VCaP (cell line): ENCODE results near the gene XYLT1.
"Not testable (repeated sequence)": the region's sequence is repeated elsewhere in the genome, so short reads cannot be mapped to it uniquely, and the experiment has no call there.

Source experiments
- H3K27ac ChIP-seq: fragments of 450-650 bp; 2 replicates; pipeline ENCODE4 v1.5.1; 2017
- CTCF ChIP-seq: fragments of 450-650 bp; conservative IDR thresholded peaks from 2 replicates; pipeline ENCODE4 v1.5.1; 2017; ENCODE audit warnings: mild to moderate bottlenecking, moderate library complexity

XYLT1 gene

GRCh38 chr16:17343028-17343427 lies 127.7 kb downstream of the XYLT1 start:
- H3K27ac ChIP-seq = no peak overlapping the region
- no peak for TF ChIP-seq CTCF

- TF ChIP-seq CTCF = no peak
These were observed 128.7 kb downstream of the XYLT1 start for GRCh38 chr16:17342031-17342430.

GRCh38 chr16:17340804-17341203 lies 130.0 kb downstream of the XYLT1 start:
- peak overlapping the region; percentile 40; the same call in 1 of the 2 replicates for H3K27ac ChIP-seq
- TF ChIP-seq CTCF = no peak

More at GRCh38 chr16:17342031-17342430, 128.7 kb downstream of the XYLT1 start:
- peak overlapping the region; percentile 40; the same call in 1 of the 2 replicates for H3K27ac ChIP-seq

DNA sequence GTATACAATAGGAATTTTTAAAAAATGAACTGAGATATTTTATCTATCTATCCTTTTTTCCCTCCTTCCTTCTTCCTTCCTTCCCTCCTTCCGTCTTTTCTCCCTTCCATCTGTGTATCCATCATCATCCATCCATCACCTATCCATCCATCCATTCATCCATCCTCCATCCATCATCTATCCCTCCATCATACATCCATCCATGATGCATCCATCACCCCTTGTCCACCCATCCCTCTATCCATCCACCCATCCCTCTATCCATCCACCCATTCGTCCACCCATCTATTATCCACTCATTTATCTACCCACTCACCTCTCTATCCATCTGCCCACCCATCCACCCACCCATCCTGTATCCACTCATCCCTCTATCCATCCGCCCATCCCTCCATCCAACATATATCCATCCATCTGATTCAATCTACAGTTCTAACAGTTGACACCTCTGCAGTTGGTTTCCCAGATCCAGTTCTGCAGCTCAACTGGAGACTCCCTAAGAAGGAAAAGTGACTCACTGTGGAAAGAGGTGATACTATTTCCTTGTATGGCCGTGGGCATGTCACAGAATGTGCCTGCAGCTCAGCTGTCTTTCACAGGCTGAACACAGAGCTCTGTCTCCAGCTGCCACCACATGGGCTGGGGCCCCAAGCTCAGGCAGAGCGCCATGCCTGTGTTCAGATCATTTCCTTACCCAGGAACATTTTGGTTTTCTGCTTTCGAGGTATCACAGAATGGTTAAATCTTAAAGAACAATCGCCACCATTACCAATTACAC lies 130.8 kb downstream of the XYLT1 start:
- no peak for TF ChIP-seq CTCF
- H3K27ac ChIP-seq = no peak overlapping the region

DNA sequence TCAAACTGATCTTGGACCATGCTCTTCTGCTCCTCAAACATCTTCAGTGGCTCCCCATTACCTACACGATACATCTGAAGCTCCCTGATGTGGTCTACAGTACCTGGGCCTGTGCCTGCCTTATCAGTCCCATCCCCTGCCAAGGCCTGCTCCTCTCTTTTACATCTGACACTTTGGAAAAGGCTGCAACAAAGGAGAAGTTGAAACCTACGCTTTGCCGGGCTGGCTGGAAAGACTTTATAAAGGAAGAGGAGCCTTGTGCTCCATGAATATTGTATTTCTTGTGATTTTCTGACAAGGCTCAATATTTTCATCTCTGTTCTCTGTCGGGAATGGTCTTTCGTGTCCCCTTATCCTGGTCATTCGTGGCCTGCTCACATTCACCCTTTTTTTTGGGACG lies 132.5 kb downstream of the XYLT1 start:
- no peak for TF ChIP-seq CTCF
- no peak overlapping the region for H3K27ac ChIP-seq

DNA sequence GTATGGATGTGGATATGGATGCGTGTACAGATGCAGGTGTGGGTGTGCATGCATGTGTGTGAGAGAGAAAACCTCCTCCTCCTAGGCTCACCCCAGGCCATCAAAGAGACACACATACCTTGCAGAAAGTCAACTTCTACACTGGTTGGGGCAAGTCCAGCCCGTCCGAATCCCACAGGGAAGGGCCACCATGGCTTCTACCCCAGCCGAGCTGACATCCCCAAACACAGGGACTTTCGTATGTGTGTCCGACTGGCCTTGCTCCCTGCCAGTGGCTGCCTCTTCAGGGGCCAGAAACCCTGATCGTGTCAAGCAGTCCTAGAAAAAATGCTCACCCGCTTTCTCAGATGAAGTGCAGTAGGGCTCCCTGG lies 134.2 kb downstream of the XYLT1 start:
- no peak overlapping the region for H3K27ac ChIP-seq
- no peak for TF ChIP-seq CTCF

DNA sequence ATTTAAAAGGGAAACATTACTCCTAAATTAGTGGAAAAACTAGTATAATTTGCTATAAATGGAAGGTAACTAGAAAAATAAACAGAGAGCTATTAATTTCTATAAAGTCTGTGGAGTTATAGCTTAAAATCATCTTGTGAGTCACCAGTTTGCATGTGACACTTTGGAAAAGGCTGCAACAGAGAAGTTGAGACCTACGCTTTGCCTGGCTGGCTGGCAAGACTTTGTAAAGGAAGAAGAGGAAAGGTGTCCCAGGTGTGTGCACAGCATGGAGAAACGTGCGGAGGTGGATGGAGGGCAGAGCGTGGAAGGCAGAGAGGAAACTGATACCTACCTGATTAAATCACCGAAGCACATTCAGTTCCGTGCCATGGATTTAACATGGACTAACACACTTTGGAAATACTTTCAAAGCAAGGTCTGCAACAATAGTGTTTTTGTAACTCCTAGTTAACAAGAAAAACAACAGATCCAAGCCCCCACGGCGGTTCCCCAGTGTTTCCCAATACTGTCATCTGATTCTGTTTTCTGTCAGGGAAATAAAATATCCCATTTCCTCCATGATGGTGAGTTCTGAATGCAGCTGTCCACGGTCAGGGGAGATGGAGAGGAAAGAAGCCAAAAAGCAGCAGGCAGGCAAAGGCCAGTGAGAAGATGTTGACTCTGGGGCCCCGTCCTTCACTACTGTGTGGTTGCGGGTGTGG lies 134.8 kb downstream of the XYLT1 start:
- H3K27ac ChIP-seq = no peak overlapping the region
- no peak for TF ChIP-seq CTCF

- H3K27ac ChIP-seq = not testable (repeated sequence)
These were observed 135.4 kb downstream of the XYLT1 start for GRCh38 chr16:17335406-17335805.
